HEK293 (cell line): ENCODE results near the gene ACTN4.

Experiments
- CTCF ChIA-PET: fragments of 350-600 bp; formaldehyde crosslinking; extraction: SDS; loops from one replicate; lab custom pipeline; 2021; ENCODE audit warnings: antibody characterized with exemption; lab: Yijun Ruan, JAX
- POLR2A ChIA-PET: fragments of 300-600 bp; formaldehyde crosslinking; extraction: SDS; loops from one replicate; lab custom pipeline; 2020; ENCODE audit warnings: antibody characterized with exemption, inconsistent platforms; lab: Yijun Ruan, JAX
- H3K27ac ChIP-seq: fragments of 200-500 bp; sonication (Bioruptor generic); 2 replicates; pipeline ENCODE4 v1.5.1; 2014; ENCODE audit warnings: low read depth, low read length, control low read depth, inconsistent platforms; ENCODE audit errors: extremely low read depth
- H3K36me3 ChIP-seq, 2 experiments: fragments of 200-500 bp in 1 of 2; sonication (Bioruptor generic) in 1 of 2; 1 replicate in 1 of 2; 2 replicates in 1 of 2; pipeline ENCODE4 v1.5.1; 2014 to 2017; ENCODE audit warnings: inconsistent platforms in 2 of 2, low read length in 2 of 2; ENCODE audit not compliant: control insufficient read depth in 2 of 2, insufficient read depth in 1 of 2
- H3K4me1 ChIP-seq: fragments of 200-500 bp; sonication (Bioruptor generic); 2 replicates; pipeline ENCODE4 v1.5.1; 2014; ENCODE audit warnings: mild to moderate bottlenecking, low read length, inconsistent platforms; ENCODE audit not compliant: control insufficient read depth, insufficient read depth
- H3K4me3 ChIP-seq: 2 replicates; pipeline ENCODE4 v1.5.1; 2011; ENCODE audit warnings: low read depth, mild to moderate bottlenecking, control low read depth, low read length, moderate library complexity
- H3K9me3 ChIP-seq: fragments of 200-500 bp; sonication (Bioruptor generic); 2 replicates; pipeline ENCODE4 v1.5.1; 2014; ENCODE audit warnings: low read depth, low read length, inconsistent platforms; ENCODE audit not compliant: control insufficient read depth, insufficient read depth
- BCL6B ChIP-seq: fragments of 450-650 bp; formaldehyde crosslinking; IDR thresholded peaks from 2 replicates; pipeline ENCODE4 v1.5.1; 2017; ENCODE audit warnings: missing biosample characterization, missing genetic modification characterization
- GLIS2 ChIP-seq: fragments of 450-650 bp; formaldehyde crosslinking; IDR thresholded peaks from 2 replicates; pipeline ENCODE4 v1.5.1; 2016; ENCODE audit warnings: missing biosample characterization, missing genetic modification characterization
- HOXC10 ChIP-seq: sonication (generic); formaldehyde crosslinking; IDR thresholded peaks from 2 replicates; pipeline ENCODE4 v1.8.1; 2023; ENCODE audit warnings: mild to moderate bottlenecking, missing genetic modification reagents
- KLF10 ChIP-seq: fragments of 450-650 bp; IDR thresholded peaks from 2 replicates; pipeline ENCODE4 v1.5.1; 2018; ENCODE audit warnings: missing biosample characterization, mild to moderate bottlenecking, missing genetic modification characterization
- PATZ1 ChIP-seq: fragments of 450-650 bp; formaldehyde crosslinking; IDR thresholded peaks from 2 replicates; pipeline ENCODE4 v1.5.1; 2016; ENCODE audit warnings: missing biosample characterization, missing genetic modification characterization
- PRDM10 ChIP-seq: fragments of 450-650 bp; formaldehyde crosslinking; IDR thresholded peaks from 2 replicates; pipeline ENCODE4 v1.5.1; 2016; ENCODE audit warnings: missing biosample characterization, missing genetic modification characterization
- ZFHX2 ChIP-seq: fragments of 450-650 bp; formaldehyde crosslinking; conservative IDR thresholded peaks from 2 replicates; pipeline ENCODE4 v1.5.1; 2016; ENCODE audit warnings: missing biosample characterization, missing genetic modification characterization
- ZNF114 ChIP-seq: fragments of 450-650 bp; formaldehyde crosslinking; IDR thresholded peaks from 2 replicates; pipeline ENCODE4 v1.5.0; 2017; ENCODE audit warnings: missing biosample characterization, missing genetic modification characterization
- ZNF138 ChIP-seq: fragments of 450-650 bp; formaldehyde crosslinking; IDR thresholded peaks from 2 replicates; pipeline ENCODE4 v1.5.1; 2016; ENCODE audit warnings: missing biosample characterization, missing genetic modification characterization, borderline replicate concordance
- ZNF157 ChIP-seq: fragments of 450-650 bp; formaldehyde crosslinking; IDR thresholded peaks from 2 replicates; pipeline ENCODE4 v1.5.1; 2016; ENCODE audit warnings: missing biosample characterization, missing genetic modification characterization
- ZNF169 ChIP-seq: fragments of 450-650 bp; formaldehyde crosslinking; IDR thresholded peaks from 2 replicates; pipeline ENCODE4 v1.5.1; 2016; ENCODE audit warnings: missing biosample characterization, missing genetic modification characterization
- ZNF19 ChIP-seq: fragments of 450-650 bp; formaldehyde crosslinking; IDR thresholded peaks from 2 replicates; pipeline ENCODE4; 2016; ENCODE audit warnings: missing biosample characterization, missing genetic modification characterization, low read depth
- ZNF223 ChIP-seq: fragments of 450-650 bp; formaldehyde crosslinking; IDR thresholded peaks from 2 replicates; pipeline ENCODE4 v1.5.1; 2016; ENCODE audit warnings: missing biosample characterization, missing genetic modification characterization
- ZNF335 ChIP-seq: fragments of 450-650 bp; formaldehyde crosslinking; conservative IDR thresholded peaks from 2 replicates; pipeline ENCODE4 v1.5.1; 2016; ENCODE audit warnings: missing biosample characterization, missing genetic modification characterization
- ZNF341 ChIP-seq: fragments of 450-650 bp; formaldehyde crosslinking; IDR thresholded peaks from 2 replicates; pipeline ENCODE4; 2016; ENCODE audit warnings: low read depth, missing biosample characterization, missing genetic modification characterization
- ZNF366 ChIP-seq: fragments of 450-650 bp; formaldehyde crosslinking; conservative IDR thresholded peaks from 2 replicates; pipeline ENCODE4 v1.5.1; 2016; ENCODE audit warnings: missing biosample characterization, missing genetic modification characterization
- ZNF37A ChIP-seq: fragments of 450-650 bp; IDR thresholded peaks from 2 replicates; pipeline ENCODE4 v1.5.1; 2018; ENCODE audit warnings: missing biosample characterization, missing genetic modification characterization
- ZNF600 ChIP-seq: fragments of 450-650 bp; formaldehyde crosslinking; IDR thresholded peaks from 2 replicates; pipeline ENCODE4 v1.5.1; 2016; ENCODE audit warnings: missing biosample characterization, missing genetic modification characterization
- ZNF677 ChIP-seq: fragments of 450-650 bp; IDR thresholded peaks from 2 replicates; pipeline ENCODE4 v1.5.0; 2018; ENCODE audit warnings: missing biosample characterization, mild to moderate bottlenecking, missing genetic modification characterization, moderate library complexity
- ZNF692 ChIP-seq: fragments of 450-650 bp; formaldehyde crosslinking; IDR thresholded peaks from 2 replicates; pipeline ENCODE4 v1.5.1; 2016; ENCODE audit warnings: missing biosample characterization, missing genetic modification characterization
- ZNF707 ChIP-seq: fragments of 450-650 bp; formaldehyde crosslinking; IDR thresholded peaks from 2 replicates; pipeline ENCODE4 v1.5.1; 2016; ENCODE audit warnings: missing biosample characterization, missing genetic modification characterization
- ZNF777 ChIP-seq: fragments of 450-650 bp; formaldehyde crosslinking; IDR thresholded peaks from 2 replicates; pipeline ENCODE4 v1.5.1; 2017; ENCODE audit warnings: missing biosample characterization, missing genetic modification characterization, borderline replicate concordance
- ZNF843 ChIP-seq: fragments of 450-650 bp; formaldehyde crosslinking; IDR thresholded peaks from 2 replicates; pipeline ENCODE4 v1.5.1; 2016; ENCODE audit warnings: missing biosample characterization, missing genetic modification characterization
- ZSCAN30 ChIP-seq: fragments of 450-650 bp; IDR thresholded peaks from 2 replicates; pipeline ENCODE4 v1.5.1; 2018; ENCODE audit warnings: missing biosample characterization, mild to moderate bottlenecking, missing genetic modification characterization, moderate library complexity
- TF ChIP-seq, protein P1 (sequence below): fragments of 450-650 bp; IDR thresholded peaks from 2 replicates; pipeline ENCODE4 v1.5.1; 2018; ENCODE audit warnings: missing biosample characterization, mild to moderate bottlenecking, missing genetic modification characterization

ACTN4 gene

DNA sequence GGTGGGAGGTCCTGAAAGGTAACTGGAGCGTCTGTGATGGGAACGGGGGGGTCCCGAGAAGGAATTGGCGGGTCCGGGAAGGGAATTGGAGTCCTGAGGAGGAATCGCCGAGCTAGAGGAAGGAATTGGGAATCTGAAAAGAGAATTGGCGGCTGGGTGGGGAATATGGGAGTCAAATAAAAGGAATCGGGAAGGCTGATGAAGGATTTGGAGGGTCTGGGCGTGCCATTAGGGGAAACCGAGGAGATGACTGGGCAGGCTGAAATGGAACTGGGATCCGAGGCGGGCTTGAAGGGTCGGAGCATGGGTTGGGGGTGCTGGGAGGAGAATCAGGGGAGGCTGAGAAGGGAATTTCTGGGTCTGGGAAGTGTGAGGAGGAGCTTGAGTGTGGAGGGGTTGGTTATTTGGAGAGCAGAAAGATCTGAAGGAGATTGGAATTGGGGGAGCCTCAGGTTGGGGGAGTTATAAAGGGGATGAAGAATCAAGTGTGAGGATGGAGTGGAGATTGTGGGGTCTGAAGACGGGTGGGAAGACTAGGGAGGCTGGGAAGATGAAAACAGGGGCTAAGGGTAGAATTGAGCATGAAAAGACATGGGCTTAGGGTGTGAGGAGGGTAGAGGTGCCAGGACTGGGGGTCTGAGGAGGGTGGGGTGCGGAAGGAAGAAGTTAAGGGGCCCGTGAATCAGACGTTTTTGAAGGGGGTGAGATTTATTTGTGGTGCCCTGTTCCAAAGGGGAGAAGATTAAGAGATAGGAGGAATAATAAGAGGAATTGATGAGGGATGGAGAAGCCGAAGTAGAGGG lies 718 bp downstream of the ACTN4 start (continued):
- TF ChIP-seq ZNF19 (tag by site-specific recombination) (no peak), ZFHX2 (no peak), ZNF335 (tag by site-specific recombination) (peak; percentile 53), KLF10 (tag by site-specific recombination) (no peak), ZNF138 (tag by site-specific recombination) (no peak)

DNA sequence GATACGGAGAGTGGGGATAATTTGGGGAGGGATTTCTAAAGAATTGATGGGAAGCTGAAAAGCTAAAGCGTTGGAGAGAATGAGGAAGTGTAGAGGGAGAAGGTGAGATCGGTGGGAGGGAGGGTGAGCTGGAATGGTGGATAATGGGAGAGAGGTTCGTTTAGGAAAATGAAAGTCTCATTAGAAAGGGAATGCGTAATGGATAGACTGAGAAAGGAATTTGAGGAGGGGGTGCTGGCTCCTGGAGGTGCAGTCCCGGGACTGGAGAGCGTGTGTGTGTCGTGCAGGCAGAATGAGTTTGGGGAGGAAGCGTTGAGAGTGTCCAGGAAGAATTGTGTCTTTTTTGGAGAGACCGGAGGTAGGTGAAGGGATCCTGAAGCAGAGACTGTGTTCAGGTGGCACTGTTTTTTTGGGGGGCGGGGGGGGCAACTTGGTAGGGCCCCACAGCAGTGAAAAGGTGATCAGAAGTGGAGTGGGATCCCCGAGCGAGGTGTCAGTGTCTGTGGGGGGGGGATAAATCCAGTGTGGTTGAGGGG lies 1.4 kb downstream of the ACTN4 start:
- peak overlapping the region; percentile 96; the same call in 1 of the 2 replicates for H3K27ac ChIP-seq
- CTCF ChIA-PET, result interaction anchor here (0.8 to 8.2 kb wide), 11 partner anchors 9 to 246 kb away, joined by 3 to 85 read pairs (median 6); partner anchors contain the start of gene FAM98C
- POLR2A ChIA-PET, result interaction anchor here (0.6 to 6.3 kb wide), 23 partner anchors 10 to 282 kb away, joined by 3 to 122 read pairs (median 11); partner anchors contain the start of genes ECH1, EIF3K, MAP4K1 and MRPS12
- peaks cover 0 to 5% of the 10 kb centered on the region in 2 experiments; a peak in 1 of 3 replicates for H3K36me3 ChIP-seq
- peak overlapping the region; percentile 84 for H3K4me3 ChIP-seq
- H3K9me3 ChIP-seq, result peaks cover 2% of the 10 kb centered on the region; the same call in 1 of the 2 replicates
- H3K4me1 ChIP-seq, result peaks cover 50% of the 10 kb centered on the region
- TF ChIP-seq PATZ1 (tag by site-specific recombination) (peak; percentile 74), ZNF366 (tag by site-specific recombination) (peak; percentile 97), ZNF777 (tag by site-specific recombination) (no peak; the same call in 1 of the 2 replicates), ZNF157 (tag by site-specific recombination) (0 out of 2 replicates have a peak, but pooled peaks have one; percentile 11), ZNF169 (tag by site-specific recombination) (no peak), BCL6B (tag by site-specific recombination) (no peak), ZNF114 (tag by site-specific recombination) (no peak), ZSCAN30 (tag by site-specific recombination) (no peak), ZNF37A (tag by site-specific recombination) (no peak), ZNF341 (tag by site-specific recombination) (peak; percentile 49), ZNF223 (tag by site-specific recombination) (peak; percentile 62; the same call in 1 of the 2 replicates), GLIS2 (tag by site-specific recombination) (no peak; the same call in 1 of the 2 replicates), HOXC10 (no peak), ZNF707 (tag by site-specific recombination) (no peak), ZNF843 (tag by site-specific recombination) (no peak; the same call in 1 of the 2 replicates), PRDM10 (tag by site-specific recombination) (peak; percentile 15; the same call in 1 of the 2 replicates), ZNF600 (tag by site-specific recombination) (peak; percentile 97), ZNF692 (0 out of 2 replicates have a peak, but pooled peaks have one; percentile 12), ZNF677 (tag by site-specific recombination) (no peak)
- TF ChIP-seq, protein P1, sequence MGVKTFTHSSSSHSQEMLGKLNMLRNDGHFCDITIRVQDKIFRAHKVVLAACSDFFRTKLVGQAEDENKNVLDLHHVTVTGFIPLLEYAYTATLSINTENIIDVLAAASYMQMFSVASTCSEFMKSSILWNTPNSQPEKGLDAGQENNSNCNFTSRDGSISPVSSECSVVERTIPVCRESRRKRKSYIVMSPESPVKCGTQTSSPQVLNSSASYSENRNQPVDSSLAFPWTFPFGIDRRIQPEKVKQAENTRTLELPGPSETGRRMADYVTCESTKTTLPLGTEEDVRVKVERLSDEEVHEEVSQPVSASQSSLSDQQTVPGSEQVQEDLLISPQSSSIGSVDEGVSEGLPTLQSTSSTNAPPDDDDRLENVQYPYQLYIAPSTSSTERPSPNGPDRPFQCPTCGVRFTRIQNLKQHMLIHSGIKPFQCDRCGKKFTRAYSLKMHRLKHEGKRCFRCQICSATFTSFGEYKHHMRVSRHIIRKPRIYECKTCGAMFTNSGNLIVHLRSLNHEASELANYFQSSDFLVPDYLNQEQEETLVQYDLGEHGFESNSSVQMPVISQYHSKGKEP (tag by site-specific recombination), result no peak
